HG02938 (cell line): ENCODE results near the gene TPPP2.

Experiments
- ATAC-seq: cut with Tn5 transposase; IDR thresholded peaks from one replicate; pipeline ENCODE4 v1.9.1; 2021; ENCODE audit warnings: mild to moderate bottlenecking, moderate library complexity; ENCODE audit not compliant: unreplicated experiment

The TPPP2 gene

DNA sequence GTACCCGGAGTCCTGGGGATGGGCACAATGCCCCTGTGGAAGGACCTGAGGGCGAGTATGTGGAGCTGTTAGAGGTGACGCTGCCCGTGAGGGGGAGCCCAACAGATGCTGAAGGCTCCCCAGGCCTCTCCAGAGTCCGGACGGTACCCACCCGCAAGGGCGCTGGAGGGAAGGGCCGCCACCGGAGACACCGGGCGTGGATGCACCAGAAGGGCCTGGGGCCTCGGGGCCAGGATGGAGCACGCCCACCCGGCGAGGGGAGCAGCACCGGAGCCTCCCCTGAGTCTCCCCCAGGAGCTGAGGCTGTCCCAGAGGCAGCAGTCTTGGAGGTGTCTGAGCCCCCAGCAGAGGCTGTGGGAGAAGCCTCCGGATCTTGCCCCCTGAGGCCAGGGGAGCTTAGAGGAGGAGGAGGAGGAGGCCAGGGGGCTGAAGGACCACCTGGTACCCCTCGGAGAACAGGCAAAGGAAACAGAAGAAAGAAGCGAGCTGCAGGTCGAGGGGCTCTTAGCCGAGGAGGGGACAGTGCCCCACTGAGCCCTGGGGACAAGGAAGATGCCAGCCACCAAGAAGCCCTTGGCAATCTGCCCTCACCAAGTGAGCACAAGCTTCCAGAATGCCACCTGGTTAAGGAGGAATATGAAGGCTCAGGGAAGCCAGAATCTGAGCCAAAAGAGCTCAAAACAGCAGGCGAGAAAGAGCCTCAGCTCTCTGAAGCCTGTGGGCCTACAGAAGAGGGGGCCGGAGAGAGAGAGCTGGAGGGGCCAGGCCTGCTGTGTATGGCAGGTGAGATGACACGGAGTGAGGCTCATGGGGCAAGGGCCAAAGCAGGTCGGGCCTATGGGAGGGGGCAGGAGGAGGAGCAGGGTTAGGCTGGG is 44.6 kb downstream of the TPPP2 start:
- no peak for ATAC-seq

DNA sequence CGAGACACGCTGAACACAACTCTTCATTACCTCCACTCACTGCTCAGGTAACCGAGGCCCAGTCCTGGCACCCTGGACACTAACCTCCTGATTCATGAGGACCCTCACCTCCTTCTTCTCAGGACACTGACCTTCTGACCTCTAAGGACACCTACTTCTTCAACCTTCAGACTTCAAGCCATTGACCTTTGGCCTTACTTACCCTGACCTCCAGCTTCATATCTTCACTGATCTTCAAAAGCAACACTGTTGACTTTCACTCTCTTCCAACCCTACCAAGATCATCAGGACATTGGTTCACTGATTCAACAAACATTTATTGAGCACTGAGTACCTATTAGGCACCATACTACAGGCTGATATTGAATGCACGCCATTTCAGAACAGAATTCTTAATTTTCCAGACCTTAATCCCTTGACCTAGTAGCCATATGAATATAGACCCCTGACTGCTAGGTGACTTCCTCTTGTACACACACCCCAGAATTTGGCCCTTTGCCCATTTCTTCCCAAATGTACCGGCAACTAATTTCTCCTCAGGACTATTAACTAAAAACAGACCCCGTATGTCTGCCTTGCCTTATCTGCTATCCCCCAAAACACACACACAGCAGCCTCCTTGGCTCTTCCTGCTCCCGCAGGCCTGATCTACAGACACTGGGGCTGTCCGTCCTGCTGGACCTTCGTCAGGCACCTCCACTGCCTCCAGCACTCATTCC is 45.9 kb downstream of the TPPP2 start:
- no peak for ATAC-seq

DNA sequence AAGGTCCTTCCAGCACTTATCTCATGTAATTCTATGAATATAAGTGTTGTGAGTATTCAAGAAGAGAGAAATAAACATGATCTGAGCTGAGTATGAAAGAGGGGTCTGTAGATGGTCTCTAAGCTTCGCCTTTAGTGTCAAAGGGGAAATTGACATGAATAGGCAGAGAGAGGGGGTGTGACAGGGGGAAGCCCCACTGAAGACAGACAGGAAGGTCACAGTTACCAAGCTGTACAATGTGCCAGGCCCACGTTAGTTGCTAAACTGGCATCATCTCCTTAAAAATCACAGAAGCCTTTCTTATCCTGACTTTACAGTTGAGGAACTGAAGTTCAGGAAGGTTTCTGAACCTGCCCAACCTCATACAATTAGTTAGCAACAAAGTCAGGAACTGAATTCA is 47.7 kb downstream of the TPPP2 start:
- no peak for ATAC-seq

DNA sequence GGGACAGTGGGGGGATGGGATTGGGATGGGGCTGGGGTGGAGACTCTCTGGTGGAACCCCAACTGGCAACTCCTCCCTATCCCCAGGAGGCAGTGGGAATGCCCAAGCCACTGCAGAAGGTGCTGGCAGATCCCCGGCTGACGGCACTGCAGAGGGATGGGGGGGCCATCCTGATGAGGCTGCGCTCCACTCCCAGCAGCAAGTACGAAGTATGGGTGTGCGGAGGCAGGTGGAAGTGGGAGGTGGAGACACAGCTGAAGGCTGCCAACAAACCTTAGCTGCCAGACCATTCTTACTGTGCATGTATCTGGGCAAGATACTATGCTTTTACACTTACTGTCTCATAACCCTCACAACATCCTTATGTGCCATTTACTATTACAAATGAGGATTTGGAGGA is 48.3 kb downstream of the TPPP2 start:
- ATAC-seq = no peak

DNA sequence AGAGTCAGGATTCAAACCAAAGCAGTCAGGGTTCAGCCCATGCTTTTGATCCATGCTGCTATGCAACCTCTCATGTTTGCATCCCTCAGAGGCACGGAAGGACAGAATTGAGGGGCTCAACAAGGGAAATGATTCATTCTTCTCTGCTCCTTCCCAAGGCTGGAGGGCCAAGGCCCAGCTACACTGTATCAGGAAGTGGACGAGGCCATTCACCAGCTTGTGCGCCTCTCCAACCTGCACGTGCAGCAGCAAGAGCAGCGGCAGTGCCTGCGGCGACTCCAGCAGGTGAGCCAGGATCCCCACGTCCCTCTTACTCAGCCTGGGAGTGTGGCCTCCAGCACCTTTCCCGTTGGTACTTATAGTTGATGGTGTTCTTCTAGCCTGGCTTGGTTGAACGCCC is 48.7 kb downstream of the TPPP2 start:
- no peak for ATAC-seq

DNA sequence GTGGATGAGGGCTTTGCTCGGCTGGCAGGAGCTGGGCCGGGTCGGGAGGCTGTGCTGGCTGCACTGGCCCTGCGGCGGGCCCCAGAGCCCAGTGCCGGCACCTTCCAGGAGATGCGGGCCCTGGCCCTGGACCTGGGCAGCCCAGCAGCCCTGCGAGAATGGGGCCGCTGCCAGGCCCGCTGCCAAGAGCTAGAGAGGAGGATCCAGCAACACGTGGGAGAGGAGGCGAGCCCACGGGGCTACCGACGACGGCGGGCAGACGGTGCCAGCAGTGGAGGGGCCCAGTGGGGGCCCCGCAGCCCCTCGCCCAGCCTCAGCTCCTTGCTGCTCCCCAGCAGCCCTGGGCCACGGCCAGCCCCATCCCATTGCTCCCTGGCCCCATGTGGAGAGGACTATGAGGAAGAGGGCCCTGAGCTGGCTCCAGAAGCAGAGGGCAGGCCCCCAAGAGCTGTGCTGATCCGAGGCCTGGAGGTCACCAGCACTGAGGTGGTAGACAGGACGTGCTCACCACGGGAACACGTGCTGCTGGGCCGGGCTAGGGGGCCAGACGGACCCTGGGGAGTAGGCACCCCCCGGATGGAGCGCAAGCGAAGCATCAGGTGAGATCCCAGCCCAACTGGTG is 51.6 kb downstream of the TPPP2 start:
- ATAC-seq = no peak
